Activated B cell treated with CpG ODN at 0.5 μM for 24 hours (primary cell): ENCODE measurements around the gene FARSA. TPM values are rescaled to one million over a fixed set of nuclear protein-coding genes. Genes with fewer than 3 reads are reported as not detected.
"Not testable (repeated sequence)": the region's sequence is repeated elsewhere in the genome, so short reads cannot be mapped to it uniquely, and the experiment has no call there.

Experiments
- ATAC-seq: fragments of 200-7000 bp; cut with Tn5 transposase; one replicate; pipeline ENCODE4 v1.10.0; 2021; ENCODE audit warnings: low read depth, mild to moderate bottlenecking, moderate library complexity
- CTCF ChIA-PET: fragments of 350-600 bp; sonication (Branson Sonifier 250); formaldehyde crosslinking; loops from one replicate; lab custom pipeline; 2021; ENCODE audit warnings: antibody characterized with exemption; lab: Charles Lee
- POLR2A ChIA-PET: fragments of 350-600 bp; sonication (Branson Sonifier 250); formaldehyde crosslinking; loops from one replicate; lab custom pipeline; 2021; ENCODE audit warnings: antibody characterized with exemption; lab: Charles Lee
- DNase-seq: peaks from one replicate; pipeline ENCODE4 v3.0.0; 2022
- H3K27ac Mint-ChIP-seq: one replicate; pipeline ENCODE4 v1.8.0; 2020; ENCODE audit warnings: mixed read lengths
- H3K27me3 Mint-ChIP-seq: one replicate; pipeline ENCODE4 v1.8.0; 2021; ENCODE audit warnings: mixed read lengths
- H3K36me3 Mint-ChIP-seq: one replicate; pipeline ENCODE4 v1.8.0; 2021; ENCODE audit warnings: low read depth, mixed read lengths
- H3K4me1 Mint-ChIP-seq: one replicate; pipeline ENCODE4 v1.8.0; 2021; ENCODE audit warnings: mixed read lengths
- H3K4me3 Mint-ChIP-seq: one replicate; pipeline ENCODE4 v1.8.0; 2020; ENCODE audit warnings: mild to moderate bottlenecking, mixed read lengths
- H3K9me3 Mint-ChIP-seq: one replicate; pipeline ENCODE4 v1.8.0; 2020; ENCODE audit warnings: mixed read lengths
- intact Hi-C: fragments of 100-400 bp; cut with micrococcal nuclease; formaldehyde crosslinking; loops from one replicate; pipeline ENCODE4 v1.15.1; 2024
- total RNA-seq: library from RNA; stranded (reverse); gene quantifications from 2 replicates; pipeline ENCODE4 v1.2.3, GENCODE V29; 2022
- TF ChIP-seq, protein P1 (sequence below): fragments of 200-600 bp; IDR thresholded peaks from one replicate; pipeline ENCODE4 v1.8.0; 2022; ENCODE audit warnings: antibody characterized with exemption, mild to moderate bottlenecking

Gene FARSA
- total RNA-seq, 1 donor from 2014 or later, result 76.1 TPM

GRCh38 chr19:12959481-12959880, 26.0 kb upstream of the FARSA start:
- no peak overlapping the region for H3K27ac Mint-ChIP-seq

DNA sequence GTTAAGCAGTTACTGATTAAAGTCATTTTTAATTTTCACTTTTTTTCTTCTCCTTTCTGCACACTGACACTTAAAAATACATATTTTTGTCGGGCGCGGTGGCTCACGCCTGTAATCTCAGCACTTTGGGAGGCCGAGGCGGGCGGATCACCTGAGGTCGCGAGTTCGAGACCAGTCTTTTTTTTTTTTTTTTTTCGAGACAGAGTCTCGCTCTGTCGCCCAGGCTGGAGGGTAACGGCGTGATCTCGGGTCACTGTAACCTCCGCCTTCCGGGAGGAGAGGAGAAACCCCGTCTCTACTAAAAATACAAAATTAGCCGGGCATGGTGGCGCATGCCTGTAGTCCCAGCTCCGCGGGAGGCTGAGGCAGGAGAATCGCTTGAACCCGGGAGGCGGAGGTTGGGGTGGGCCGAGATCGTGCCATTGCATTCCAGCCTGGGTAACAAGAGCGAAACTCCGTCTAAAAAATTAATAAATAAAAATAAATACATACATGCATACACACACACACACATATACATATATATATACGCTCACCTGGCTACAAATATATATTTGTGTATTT, 24.0 kb upstream of the FARSA start:
- not testable (repeated sequence) for H3K9me3 Mint-ChIP-seq, H3K27me3 Mint-ChIP-seq, DNase-seq
- Mint-ChIP-seq H3K4me3 (peak overlapping the region; percentile 91), H3K4me1 (peaks cover 32% of the 10 kb centered on the region), H3K36me3 (peaks cover 29% of the 10 kb centered on the region), H3K27ac (peak overlapping the region; percentile 97)
- intact Hi-C loops, result loop anchor here (1.0 to 2.0 kb wide), 3 partner anchors 12 to 66 kb away; partner anchors contain the start of genes CALR, GCDH and RAD23A
- peak; percentile 34 for ATAC-seq
- CTCF ChIA-PET, result interaction anchor here (1.9 kb wide), 1 partner anchor 8 kb away, joined by 6 read pairs; no protein-coding TSS in a partner anchor
- POLR2A ChIA-PET, result interaction anchor here (0.7 to 5.4 kb wide), 14 partner anchors 8 to 1583 kb away, joined by 3 to 37 read pairs (median 5); partner anchors contain the start of genes CALR, DNASE2, GCDH and RAD23A

More at GRCh38 chr19:12959481-12959880, 26.0 kb upstream of the FARSA start:
- ATAC-seq, result no peak
- ChIA-PET CTCF (no interaction called here), POLR2A (no interaction called here)
- TF ChIP-seq, protein P1, sequence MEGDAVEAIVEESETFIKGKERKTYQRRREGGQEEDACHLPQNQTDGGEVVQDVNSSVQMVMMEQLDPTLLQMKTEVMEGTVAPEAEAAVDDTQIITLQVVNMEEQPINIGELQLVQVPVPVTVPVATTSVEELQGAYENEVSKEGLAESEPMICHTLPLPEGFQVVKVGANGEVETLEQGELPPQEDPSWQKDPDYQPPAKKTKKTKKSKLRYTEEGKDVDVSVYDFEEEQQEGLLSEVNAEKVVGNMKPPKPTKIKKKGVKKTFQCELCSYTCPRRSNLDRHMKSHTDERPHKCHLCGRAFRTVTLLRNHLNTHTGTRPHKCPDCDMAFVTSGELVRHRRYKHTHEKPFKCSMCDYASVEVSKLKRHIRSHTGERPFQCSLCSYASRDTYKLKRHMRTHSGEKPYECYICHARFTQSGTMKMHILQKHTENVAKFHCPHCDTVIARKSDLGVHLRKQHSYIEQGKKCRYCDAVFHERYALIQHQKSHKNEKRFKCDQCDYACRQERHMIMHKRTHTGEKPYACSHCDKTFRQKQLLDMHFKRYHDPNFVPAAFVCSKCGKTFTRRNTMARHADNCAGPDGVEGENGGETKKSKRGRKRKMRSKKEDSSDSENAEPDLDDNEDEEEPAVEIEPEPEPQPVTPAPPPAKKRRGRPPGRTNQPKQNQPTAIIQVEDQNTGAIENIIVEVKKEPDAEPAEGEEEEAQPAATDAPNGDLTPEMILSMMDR, result no peak
- Mint-ChIP-seq H3K4me3 (no peak overlapping the region), H3K36me3 (peaks cover 10% of the 10 kb centered on the region), H3K4me1 (peaks cover 23% of the 10 kb centered on the region), H3K27me3 (no peaks in the 10 kb centered on the region), H3K9me3 (no peaks in the 10 kb centered on the region)
- DNase-seq, result no peak
- intact Hi-C loops, result no loop called here

- no peaks in the 10 kb centered on the region for H3K27me3 Mint-ChIP-seq
- intact Hi-C loops, result loop anchor here (1.0 to 2.0 kb wide), 3 partner anchors 11 to 65 kb away; partner anchors contain the start of genes CALR, GCDH and RAD23A
- CTCF ChIA-PET, result interaction anchor here (1.9 kb wide), 1 partner anchor 8 kb away, joined by 6 read pairs; no protein-coding TSS in a partner anchor
- H3K36me3 Mint-ChIP-seq, result peaks cover 36% of the 10 kb centered on the region
- POLR2A ChIA-PET, result interaction anchor here (0.6 to 5.4 kb wide), 14 partner anchors 9 to 196 kb away, joined by 3 to 37 read pairs (median 5); partner anchors contain the start of genes CALR, DNASE2, GCDH and RAD23A
- peak within 1 kb of the TSS; percentile 97 for H3K27ac Mint-ChIP-seq
- H3K9me3 Mint-ChIP-seq, result no peaks in the 10 kb centered on the region
- H3K4me3 Mint-ChIP-seq, result peak within 1 kb of the TSS; percentile 91
- peak; percentile 78 for DNase-seq
- H3K4me1 Mint-ChIP-seq, result peaks cover 33% of the 10 kb centered on the region
- peak; percentile 98 for ATAC-seq
- TF ChIP-seq, protein P1, result no peak
Measured at GRCh38 chr19:12956446-12957388, 23.2 kb upstream of the FARSA start, which contains the start of gene GADD45GIP1. Gene GADD45GIP1, minus strand, starts transcription at chr19:12957223. Its CDS starts 11 bp downstream, at chr19:12957212.

- Mint-ChIP-seq H3K9me3 (no peaks in the 10 kb centered on the region), H3K36me3 (peaks cover 43% of the 10 kb centered on the region), H3K27me3 (no peaks in the 10 kb centered on the region), H3K27ac (peak overlapping the region; percentile 69), H3K4me3 (peak overlapping the region; percentile 88), H3K4me1 (peaks cover 33% of the 10 kb centered on the region)
- intact Hi-C loops, result loop anchor here (2.0 kb wide), 1 partner anchor 17 kb away; the partner anchor contains the start of gene CALR
- TF ChIP-seq, protein P1, result no peak
- CTCF ChIA-PET, result interaction anchor here (1.9 kb wide), 1 partner anchor 9 kb away, joined by 6 read pairs; no protein-coding TSS in a partner anchor
- DNase-seq (no peak), ATAC-seq (no peak)
- POLR2A ChIA-PET, result interaction anchor here (0.5 to 5.4 kb wide), 12 partner anchors 8 to 164 kb away, joined by 3 to 37 read pairs (median 6); partner anchors contain the start of genes CALR, GCDH and RAD23A
Measured at GRCh38 chr19:12955996-12956395, 22.5 kb upstream of the FARSA start.

DNA sequence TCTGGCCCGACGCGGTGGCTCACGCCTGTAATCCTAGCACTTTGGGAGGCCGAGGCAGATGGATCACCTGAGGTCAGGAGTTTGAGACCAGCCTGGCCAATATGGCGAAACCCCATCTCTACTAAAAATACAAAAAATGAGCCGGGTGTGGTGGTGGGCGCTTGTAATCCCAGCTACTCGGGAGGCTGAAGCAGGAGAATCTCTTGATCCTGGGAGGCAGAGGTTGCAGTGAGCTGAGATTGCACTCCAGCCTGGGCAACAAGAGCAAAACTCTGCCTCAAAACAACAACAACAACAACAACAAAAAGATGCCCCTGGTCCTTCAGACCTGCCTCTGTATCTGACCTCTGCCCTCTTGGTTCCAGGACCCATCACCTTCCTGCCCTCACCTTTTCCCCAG, 22.1 kb upstream of the FARSA start:
- intact Hi-C loops, H3K9me3 Mint-ChIP-seq, H3K27me3 Mint-ChIP-seq, ATAC-seq, DNase-seq: not testable (repeated sequence)
- ChIA-PET CTCF (interaction anchor here (1.9 kb wide), 1 partner anchor 10 kb away, joined by 6 read pairs; no protein-coding TSS in a partner anchor), POLR2A (interaction anchor here (0.5 to 5.4 kb wide), 8 partner anchors 8 to 88 kb away, joined by 3 to 37 read pairs (median 6); partner anchors contain the start of genes CALR, GCDH and RAD23A)
- Mint-ChIP-seq H3K36me3 (peaks cover 48% of the 10 kb centered on the region), H3K4me1 (peaks cover 33% of the 10 kb centered on the region), H3K27ac (peak overlapping the region; percentile 69), H3K4me3 (peak overlapping the region; percentile 88)
